NCI-H1417 (cell line): Measurements from ENCODE around the gene PLBD2.

ENCODE experiments used
- DNase-seq, 3 experiments: peaks; one replicate each; lab custom pipeline; 2025; lab: John Stamatoyannopoulos, UW

Gene PLBD2, protein sequence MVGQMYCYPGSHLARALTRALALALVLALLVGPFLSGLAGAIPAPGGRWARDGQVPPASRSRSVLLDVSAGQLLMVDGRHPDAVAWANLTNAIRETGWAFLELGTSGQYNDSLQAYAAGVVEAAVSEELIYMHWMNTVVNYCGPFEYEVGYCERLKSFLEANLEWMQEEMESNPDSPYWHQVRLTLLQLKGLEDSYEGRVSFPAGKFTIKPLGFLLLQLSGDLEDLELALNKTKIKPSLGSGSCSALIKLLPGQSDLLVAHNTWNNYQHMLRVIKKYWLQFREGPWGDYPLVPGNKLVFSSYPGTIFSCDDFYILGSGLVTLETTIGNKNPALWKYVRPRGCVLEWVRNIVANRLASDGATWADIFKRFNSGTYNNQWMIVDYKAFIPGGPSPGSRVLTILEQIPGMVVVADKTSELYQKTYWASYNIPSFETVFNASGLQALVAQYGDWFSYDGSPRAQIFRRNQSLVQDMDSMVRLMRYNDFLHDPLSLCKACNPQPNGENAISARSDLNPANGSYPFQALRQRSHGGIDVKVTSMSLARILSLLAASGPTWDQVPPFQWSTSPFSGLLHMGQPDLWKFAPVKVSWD

GRCh38 chr12:113358381-113359132 is at the start of gene PLBD2:
TSS of gene PLBD2 (plus strand) at chr12:113358587. CDS start at chr12:113358601, 14 bp downstream.
- peak; percentile 93 to 96 (median 96) for DNase-seq

DNA sequence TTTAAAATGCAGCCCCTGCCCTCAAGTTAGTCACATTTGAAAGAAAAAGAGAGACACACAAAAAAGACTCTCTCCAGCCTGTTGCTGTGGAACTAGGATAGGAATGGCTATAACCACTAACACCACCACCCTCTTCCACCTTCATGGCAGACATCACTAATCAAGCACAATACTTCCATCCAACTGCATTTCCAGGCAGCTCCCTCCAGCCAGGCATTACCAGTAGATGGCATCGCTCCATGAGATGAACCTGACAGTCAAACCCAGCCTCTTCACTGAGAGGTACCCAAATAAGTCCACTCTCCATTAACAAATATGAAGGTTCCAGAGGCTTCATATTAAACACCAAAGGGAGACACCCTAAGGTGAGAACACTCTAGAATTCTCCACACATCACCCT is 47.9 kb upstream of the PLBD2 start:
- DNase-seq, result peak in 1 of 3 experiments; percentile 8

DNA sequence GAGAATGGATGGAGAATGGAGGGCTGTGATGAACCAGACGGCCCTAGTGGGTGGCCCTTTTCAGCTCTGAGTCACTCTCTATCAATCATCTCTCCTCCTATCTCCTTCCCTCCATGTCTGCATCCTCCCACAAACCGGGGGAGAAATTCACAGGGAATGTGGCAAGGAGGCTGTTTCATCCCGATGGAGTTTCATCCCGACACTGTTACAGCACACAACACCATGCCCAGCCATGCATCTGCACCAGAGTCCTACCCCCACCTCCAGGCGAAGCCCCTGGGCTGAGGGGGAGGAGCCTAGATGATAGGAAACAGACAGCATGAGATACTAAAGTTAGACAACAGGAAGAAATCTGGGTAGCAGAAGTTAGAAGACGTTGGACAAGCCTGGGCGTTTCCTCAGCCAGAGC is 44.3 kb upstream of the PLBD2 start:
- no peak for DNase-seq

DNA sequence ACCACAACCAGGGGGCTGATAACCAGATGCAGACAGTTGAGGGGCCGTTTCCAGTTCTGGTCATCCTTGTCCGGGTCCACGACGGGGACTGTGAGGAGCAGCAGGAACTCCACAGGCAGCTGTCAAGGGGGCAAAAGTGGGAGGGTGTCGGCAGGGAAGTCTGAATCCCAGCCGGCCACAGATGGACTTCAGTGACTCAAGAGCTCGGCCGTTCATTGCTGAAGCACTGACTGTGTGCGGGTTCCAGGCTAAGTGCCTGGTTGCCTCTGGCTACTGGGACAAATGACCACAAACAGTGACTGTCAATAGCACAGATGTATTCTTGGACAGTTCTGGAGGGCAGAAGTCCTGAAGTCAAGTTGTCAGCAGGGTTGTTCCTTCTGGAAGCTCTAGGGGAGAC is 43.0 kb upstream of the PLBD2 start:
- DNase-seq, result no peak

- no peak for DNase-seq
Measured at GRCh38 chr12:113316155-113316554, 42.2 kb upstream of the PLBD2 start.

GRCh38 chr12:113317122-113317521 is 41.3 kb upstream of the PLBD2 start:
- DNase-seq, result no peak

- no peak for DNase-seq
Measured at GRCh38 chr12:113318046-113318656, 40.2 kb upstream of the PLBD2 start.

- no peak for DNase-seq
Measured at GRCh38 chr12:113318900-113319628, 39.3 kb upstream of the PLBD2 start.

DNA sequence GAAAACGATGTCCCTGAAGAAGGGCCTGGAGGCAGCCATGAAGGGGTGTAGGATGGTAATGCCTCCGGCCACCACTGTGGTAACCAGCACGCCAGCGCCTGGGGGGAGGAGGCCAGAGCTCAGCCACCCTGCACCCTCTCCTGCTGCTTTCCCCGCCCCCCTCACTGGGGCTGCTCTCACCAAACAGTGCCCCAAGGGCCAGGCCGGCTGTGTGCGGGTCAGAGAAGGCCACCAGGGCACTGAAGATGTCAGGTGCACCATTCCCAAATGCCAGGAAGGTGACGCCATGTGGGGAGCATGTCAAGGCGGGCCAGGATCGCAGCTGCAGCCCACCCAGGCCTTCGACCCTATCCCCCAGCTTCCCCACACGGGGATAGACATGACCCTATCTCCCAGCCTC is 38.0 kb upstream of the PLBD2 start:
- no peak for DNase-seq

DNA sequence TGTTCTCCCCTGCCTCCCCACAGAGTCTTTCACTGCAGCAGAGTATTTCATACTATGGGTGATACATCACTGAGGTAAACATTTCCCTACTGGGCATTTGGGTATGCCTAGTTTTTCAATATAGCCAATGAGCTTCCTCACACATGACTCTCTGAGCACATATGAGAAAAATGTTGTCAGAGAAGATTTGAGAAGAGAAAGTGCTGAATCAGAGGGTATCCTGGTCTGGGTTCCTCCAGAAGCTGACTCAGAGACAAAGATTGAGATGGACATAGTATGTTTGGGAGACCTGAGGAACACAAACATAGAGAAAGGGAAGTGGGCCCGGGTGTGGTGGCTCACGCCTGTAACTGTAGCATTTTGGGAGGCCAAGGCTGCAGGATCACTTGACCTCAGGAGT is 36.0 kb upstream of the PLBD2 start:
- DNase-seq, result no peak

DNA sequence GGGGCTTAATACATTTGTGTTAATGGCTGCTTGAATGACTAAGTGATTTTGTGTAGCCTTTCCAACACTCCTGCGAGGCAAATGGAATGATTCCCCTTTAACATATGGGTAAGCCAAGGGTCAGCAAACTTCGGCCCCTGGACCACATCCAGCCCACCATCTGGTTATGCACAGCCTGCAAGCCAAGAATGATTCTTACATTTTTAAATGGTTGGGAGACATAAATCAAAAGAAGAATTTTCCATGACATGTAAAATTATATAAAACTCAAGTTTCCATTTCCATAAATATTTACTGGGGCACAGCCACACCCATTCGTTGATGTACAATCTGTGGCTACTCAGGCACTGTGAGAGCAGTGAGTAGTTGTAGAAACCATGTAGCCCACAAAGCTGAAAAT is 32.5 kb upstream of the PLBD2 start:
- DNase-seq, result no peak

DNA sequence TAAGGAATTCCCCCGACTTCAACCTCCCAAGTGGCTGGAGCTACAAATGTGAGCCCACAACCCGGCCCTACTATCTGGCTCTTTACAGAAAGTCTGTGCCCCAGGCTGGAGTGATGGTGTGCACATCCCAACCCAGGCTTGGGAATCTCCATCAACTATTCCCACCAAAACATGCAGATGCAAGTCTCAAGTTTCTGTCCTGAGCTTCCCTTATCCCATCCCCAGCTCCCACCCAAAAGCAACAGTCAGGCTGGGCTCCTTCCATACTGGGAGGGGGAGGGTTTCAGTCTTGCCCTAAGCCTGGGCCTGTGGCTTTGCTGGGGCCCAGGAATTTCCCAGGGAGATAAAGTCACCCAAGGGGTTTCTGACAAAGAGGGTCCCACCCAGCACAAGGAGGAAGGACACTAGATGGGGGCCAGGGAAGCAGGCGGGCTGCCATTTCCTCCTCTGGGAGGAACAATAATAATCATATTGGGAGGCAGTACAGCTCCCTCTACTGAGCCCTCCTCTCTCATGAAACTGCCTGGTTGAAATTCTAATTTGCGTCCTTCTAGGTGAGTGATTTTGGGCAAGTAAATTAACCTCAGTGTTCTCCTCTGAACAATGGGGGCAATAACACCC is 31.5 kb upstream of the PLBD2 start:
- no peak for DNase-seq

GRCh38 chr12:113328368-113328889 is 30.0 kb upstream of the PLBD2 start:
- DNase-seq, result no peak

DNA sequence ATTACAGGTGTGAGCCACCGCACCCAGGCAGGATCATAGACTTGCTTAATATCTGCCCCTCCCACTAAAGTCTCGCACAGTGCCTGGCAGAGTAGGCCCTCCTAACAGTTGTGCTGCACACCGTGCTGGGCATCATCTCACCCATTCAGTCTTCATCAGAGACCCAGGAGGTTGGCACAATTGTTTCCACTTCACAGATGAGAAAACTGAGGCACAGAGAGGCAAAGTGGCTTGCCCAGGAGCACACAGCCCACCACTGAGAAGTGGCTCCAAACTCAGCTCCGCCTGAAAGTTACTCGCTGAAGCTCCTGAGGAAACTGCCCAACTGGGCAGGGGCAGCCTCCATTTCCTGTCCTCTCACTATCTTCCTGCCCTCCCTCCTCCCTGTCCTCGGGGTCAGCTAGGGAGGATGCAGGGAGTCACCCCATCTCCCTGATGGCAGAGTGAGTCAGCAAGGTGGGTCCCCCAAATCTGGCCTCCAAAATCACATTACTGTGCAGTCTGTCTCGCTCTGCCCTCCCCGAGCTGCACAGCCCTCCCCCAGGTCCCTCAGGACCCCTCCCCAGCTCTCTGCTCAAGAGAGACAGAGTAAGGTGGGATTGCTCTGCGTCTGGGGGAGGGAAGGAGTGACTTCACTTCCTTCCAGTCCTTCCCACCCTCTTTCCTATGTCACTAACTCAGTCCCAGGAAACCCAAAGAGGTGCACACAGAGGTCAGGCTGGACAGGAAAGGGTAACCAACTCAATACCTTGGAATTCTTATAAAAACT is 29.2 kb upstream of the PLBD2 start:
- DNase-seq, result no peak

- no peak for DNase-seq
Measured at GRCh38 chr12:113329791-113330417, 28.5 kb upstream of the PLBD2 start.

DNA sequence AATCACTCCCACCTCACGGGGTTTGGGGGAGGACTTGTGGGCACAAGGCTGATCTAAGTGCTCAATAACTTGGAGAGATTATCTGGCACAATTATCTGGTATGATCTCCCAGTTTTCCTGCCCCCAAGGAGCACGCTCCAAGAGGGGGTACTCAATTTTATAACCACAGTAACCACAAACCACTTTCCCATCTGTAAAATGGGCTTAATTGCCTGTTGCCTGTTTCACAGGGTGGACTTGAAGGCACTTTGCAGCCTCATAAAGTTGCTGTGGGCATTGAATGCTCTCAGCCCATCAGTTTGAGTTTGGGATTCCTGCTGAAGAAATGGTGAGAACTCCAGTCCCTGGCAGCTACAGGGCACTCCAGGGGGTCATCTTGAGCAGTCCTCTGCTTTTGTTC is 27.9 kb upstream of the PLBD2 start:
- DNase-seq, result no peak

GRCh38 chr12:113332688-113333417 is 25.5 kb upstream of the PLBD2 start:
- DNase-seq, result no peak

DNA sequence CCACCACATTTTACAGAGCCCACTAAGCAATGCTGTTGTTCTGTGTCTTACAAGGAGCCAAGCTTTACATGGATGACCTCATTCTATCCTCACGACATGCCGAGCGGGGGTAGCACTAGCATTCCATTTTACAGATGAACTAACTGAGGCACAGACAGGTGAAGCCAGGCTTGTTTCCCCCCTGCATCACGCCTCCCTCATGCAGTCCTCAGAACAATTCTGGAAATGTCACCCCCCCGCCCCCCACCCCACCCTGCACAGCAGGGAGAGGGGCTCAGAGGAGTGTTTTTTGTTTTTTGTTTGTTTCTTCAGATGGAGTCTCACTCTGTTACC is 25.0 kb upstream of the PLBD2 start:
- no peak for DNase-seq
